ENCODE measurements around the gene C4B.
"Not testable (repeated sequence)": the region's sequence is repeated elsewhere in the genome, so short reads cannot be mapped to it uniquely, and the experiment has no call there.

The C4B gene

DNA sequence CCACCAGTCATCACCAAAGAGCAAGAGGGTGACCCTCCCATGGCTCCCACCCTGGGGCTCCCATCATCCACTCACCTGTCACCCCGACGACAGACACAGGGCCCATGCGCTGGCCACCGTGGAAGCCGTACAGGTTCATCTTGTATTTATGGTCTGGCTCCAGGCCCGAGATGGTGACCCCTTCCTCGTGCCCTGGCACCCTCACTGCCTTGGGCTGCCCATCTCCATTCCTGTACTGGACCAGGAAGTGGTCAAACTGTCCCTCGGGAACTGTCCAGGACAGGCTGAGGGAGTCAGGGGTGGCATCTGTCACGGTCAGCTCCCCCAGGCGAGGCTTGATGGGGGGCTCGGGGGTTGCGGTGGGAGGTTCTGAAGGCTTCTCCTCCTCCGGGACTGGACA lies 53.7 kb downstream of the C4B start:
- H3K79me2 ChIP-seq (ENCODE audit: low read length); H3K36me3 ChIP-seq (replicated peaks; ENCODE audit: insufficient read depth, low read length); H3K4me3 ChIP-seq (ENCODE audit: low read length): not testable (repeated sequence)

DNA sequence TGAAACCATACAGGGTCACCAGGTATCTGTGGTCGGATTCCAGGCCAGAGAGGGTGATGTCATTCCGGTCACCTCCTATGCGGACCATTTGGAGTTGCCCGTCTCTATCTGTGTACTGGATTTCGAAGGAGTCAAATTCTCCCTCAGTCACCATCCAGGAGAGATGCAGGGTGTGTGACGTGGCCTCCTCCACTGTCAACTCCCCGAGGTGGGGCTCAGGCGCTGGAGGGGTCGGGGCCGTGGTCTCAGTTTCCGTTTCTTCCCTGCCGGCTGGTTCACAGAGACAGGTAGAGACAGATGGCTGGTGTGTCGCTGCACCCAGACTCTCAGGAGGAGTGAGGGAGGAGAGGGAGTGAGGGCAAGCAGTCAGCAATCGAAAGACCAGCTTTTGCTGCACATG lies 54.3 kb downstream of the C4B start:
- no peak overlapping the region; the same call in 1 of the 2 replicates for H3K4me2 ChIP-seq (ENCODE audit: low read depth, low read length)
- no peaks in the 10 kb centered on the region for H4K20me1 ChIP-seq (ENCODE audit: insufficient read depth, low read length)
- H3K79me2 ChIP-seq (ENCODE audit: low read length), result no peaks in the 10 kb centered on the region
- no peak overlapping the region for H3K4me3 ChIP-seq (ENCODE audit: low read length)
- no peaks in the 10 kb centered on the region for H3K9me3 ChIP-seq (replicated peaks; ENCODE audit: insufficient read depth, low read length)
- DNase-seq, result no peak
- H3K9me2 ChIP-seq (replicated peaks; ENCODE audit: insufficient read depth, low read length), result no peaks in the 10 kb centered on the region
- no peaks in the 10 kb centered on the region for H3F3A ChIP-seq (ENCODE audit: insufficient read depth, low read length)
- peaks cover 79% of the 10 kb centered on the region for H3K27me3 ChIP-seq (replicated peaks; ENCODE audit: insufficient read depth, low read length)
- no peak overlapping the region for H2AFZ ChIP-seq (ENCODE audit: low read length)
- TF ChIP-seq EZH2 (optimal IDR thresholded peaks at IDR 0.05; ENCODE audit: low read depth, low read length) (no peak), EZH2phosphoT487 (IDR thresholded peaks at IDR 0.05; ENCODE audit: low read length) (no peak)
- TF ChIP-seq, protein P1, sequence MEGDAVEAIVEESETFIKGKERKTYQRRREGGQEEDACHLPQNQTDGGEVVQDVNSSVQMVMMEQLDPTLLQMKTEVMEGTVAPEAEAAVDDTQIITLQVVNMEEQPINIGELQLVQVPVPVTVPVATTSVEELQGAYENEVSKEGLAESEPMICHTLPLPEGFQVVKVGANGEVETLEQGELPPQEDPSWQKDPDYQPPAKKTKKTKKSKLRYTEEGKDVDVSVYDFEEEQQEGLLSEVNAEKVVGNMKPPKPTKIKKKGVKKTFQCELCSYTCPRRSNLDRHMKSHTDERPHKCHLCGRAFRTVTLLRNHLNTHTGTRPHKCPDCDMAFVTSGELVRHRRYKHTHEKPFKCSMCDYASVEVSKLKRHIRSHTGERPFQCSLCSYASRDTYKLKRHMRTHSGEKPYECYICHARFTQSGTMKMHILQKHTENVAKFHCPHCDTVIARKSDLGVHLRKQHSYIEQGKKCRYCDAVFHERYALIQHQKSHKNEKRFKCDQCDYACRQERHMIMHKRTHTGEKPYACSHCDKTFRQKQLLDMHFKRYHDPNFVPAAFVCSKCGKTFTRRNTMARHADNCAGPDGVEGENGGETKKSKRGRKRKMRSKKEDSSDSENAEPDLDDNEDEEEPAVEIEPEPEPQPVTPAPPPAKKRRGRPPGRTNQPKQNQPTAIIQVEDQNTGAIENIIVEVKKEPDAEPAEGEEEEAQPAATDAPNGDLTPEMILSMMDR (IDR thresholded peaks at IDR 0.05; ENCODE audit: low read length), result no peak
- H3K9ac ChIP-seq (ENCODE audit: low read length), result no peak overlapping the region
- H3K27ac ChIP-seq (ENCODE audit: low read length), result no peak overlapping the region
- no peaks in the 10 kb centered on the region for H3K36me3 ChIP-seq (replicated peaks; ENCODE audit: insufficient read depth, low read length)
- H3K4me1 ChIP-seq (ENCODE audit: low read length), result no peaks in the 10 kb centered on the region

More for the DNA sequence above, 53.7 kb downstream of the C4B start:
- H3K9me2 ChIP-seq (replicated peaks; ENCODE audit: insufficient read depth, low read length); H3K4me1 ChIP-seq (ENCODE audit: low read length); H3K27ac ChIP-seq (ENCODE audit: low read length); H3K9me3 ChIP-seq (replicated peaks; ENCODE audit: insufficient read depth, low read length); H2AFZ ChIP-seq (ENCODE audit: low read length); DNase-seq; H3K4me2 ChIP-seq (ENCODE audit: low read depth, low read length); H3F3A ChIP-seq (ENCODE audit: insufficient read depth, low read length); H3K9ac ChIP-seq (ENCODE audit: low read length); H4K20me1 ChIP-seq (ENCODE audit: insufficient read depth, low read length): not testable (repeated sequence)
- H3K27me3 ChIP-seq (replicated peaks; ENCODE audit: insufficient read depth, low read length), result peaks cover 79% of the 10 kb centered on the region

DNA sequence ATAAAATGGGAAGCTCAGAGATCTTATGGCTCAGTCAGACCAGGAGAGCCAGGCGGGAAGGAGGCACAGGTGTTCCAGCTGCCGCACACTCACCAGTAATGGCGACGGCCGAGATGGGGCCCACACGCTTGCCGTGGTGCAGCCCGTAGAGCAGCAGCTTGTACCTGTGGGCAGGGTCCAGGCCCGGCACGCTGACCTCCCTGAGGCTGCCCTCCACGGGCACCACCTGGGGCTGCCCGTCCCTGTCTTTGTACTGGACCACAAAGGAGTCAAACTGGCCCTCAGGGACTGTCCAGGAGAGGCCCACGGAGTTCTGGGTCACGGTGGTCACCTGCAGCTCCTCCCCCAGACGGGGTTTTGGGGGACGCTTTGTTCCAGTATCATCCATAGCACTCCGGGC lies 54.9 kb downstream of the C4B start:
- no peak for DNase-seq
- Histone ChIP-seq H3K27ac (ENCODE audit: low read length) (no peak overlapping the region), H3K9ac (ENCODE audit: low read length) (no peak overlapping the region), H3K4me2 (ENCODE audit: low read depth, low read length) (no peak overlapping the region; the same call in 1 of the 2 replicates), H4K20me1 (ENCODE audit: insufficient read depth, low read length) (no peaks in the 10 kb centered on the region), H3K9me2 (replicated peaks; ENCODE audit: insufficient read depth, low read length) (no peaks in the 10 kb centered on the region), H3K36me3 (replicated peaks; ENCODE audit: insufficient read depth, low read length) (no peaks in the 10 kb centered on the region), H3K79me2 (ENCODE audit: low read length) (no peaks in the 10 kb centered on the region), H3K4me3 (ENCODE audit: low read length) (no peak overlapping the region), H3K27me3 (replicated peaks; ENCODE audit: insufficient read depth, low read length) (peaks cover 83% of the 10 kb centered on the region), H3K4me1 (ENCODE audit: low read length) (no peaks in the 10 kb centered on the region), H2AFZ (ENCODE audit: low read length) (no peak overlapping the region), H3K9me3 (replicated peaks; ENCODE audit: insufficient read depth, low read length) (no peaks in the 10 kb centered on the region), H3F3A (ENCODE audit: insufficient read depth, low read length) (no peaks in the 10 kb centered on the region)
- TF ChIP-seq EZH2phosphoT487 (IDR thresholded peaks at IDR 0.05; ENCODE audit: low read length) (no peak), EZH2 (optimal IDR thresholded peaks at IDR 0.05; ENCODE audit: low read depth, low read length) (no peak)
- TF ChIP-seq, protein P1 (IDR thresholded peaks at IDR 0.05; ENCODE audit: low read length), result no peak

DNA sequence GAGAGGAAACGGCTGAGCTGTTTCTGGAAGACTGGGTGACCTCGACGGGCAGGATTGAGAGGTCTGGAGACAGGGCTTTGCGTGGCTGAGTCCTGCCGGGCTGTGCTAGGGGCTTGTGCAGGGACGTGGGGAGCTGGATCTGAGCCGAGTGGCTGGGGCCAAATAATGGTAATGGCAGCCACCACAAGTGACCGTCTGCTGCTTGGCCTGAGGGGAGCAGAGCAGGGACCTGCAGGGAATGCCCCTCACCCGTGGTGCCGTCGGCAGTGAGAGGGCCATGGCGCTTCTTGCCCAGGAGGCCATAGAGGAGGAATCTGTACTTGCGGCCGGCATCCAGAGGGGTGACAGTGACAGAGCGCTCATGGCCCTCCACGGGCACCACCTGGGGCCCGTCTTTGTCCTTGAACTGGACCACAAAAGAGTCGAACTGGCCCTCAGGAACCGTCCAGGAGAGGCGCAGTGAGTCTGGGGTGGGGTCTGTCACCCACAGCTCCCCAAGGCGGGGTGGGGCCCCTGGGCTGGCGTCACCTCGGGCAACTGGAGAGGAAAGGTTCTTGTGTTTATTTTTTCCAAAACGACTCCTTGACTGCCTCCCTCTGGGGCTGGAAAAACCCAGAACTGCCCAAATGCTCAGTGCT lies 55.4 kb downstream of the C4B start:
- no peak overlapping the region for H3K4me2 ChIP-seq (ENCODE audit: low read depth, low read length)
- peaks cover 88% of the 10 kb centered on the region for H3K27me3 ChIP-seq (replicated peaks; ENCODE audit: insufficient read depth, low read length)
- DNase-seq, result no peak
- no peak overlapping the region for H2AFZ ChIP-seq (ENCODE audit: low read length)
- no peaks in the 10 kb centered on the region for H3K4me1 ChIP-seq (ENCODE audit: low read length)
- H3K9me3 ChIP-seq (replicated peaks; ENCODE audit: insufficient read depth, low read length), result no peaks in the 10 kb centered on the region
- no peak overlapping the region for H3K9ac ChIP-seq (ENCODE audit: low read length)
- H3K36me3 ChIP-seq (replicated peaks; ENCODE audit: insufficient read depth, low read length), result no peaks in the 10 kb centered on the region
- no peaks in the 10 kb centered on the region for H3K9me2 ChIP-seq (replicated peaks; ENCODE audit: insufficient read depth, low read length)
- H3K27ac ChIP-seq (ENCODE audit: low read length), result no peak overlapping the region
- no peak for TF ChIP-seq EZH2phosphoT487 (IDR thresholded peaks at IDR 0.05; ENCODE audit: low read length)
- no peak for TF ChIP-seq EZH2 (optimal IDR thresholded peaks at IDR 0.05; ENCODE audit: low read depth, low read length)
- TF ChIP-seq, protein P1 (IDR thresholded peaks at IDR 0.05; ENCODE audit: low read length), result no peak
- H3K79me2 ChIP-seq (ENCODE audit: low read length), result no peaks in the 10 kb centered on the region
- no peak overlapping the region for H3K4me3 ChIP-seq (ENCODE audit: low read length)
- no peaks in the 10 kb centered on the region for H4K20me1 ChIP-seq (ENCODE audit: insufficient read depth, low read length)
- H3F3A ChIP-seq (ENCODE audit: insufficient read depth, low read length), result no peaks in the 10 kb centered on the region
